AG20443 (cell line): ENCODE measurements around the gene CCDC85A.

Experiments used
- DNase-seq: peaks from one replicate; pipeline ENCODE4 v3.0.0; 2012; ENCODE audit warnings: low spot score, mixed read lengths

Gene CCDC85A

GRCh38 chr2:56195563-56195962, 11.8 kb downstream of the CCDC85A start:
- no peak for DNase-seq

- no peak for DNase-seq
Observed at GRCh38 chr2:56197816-56198215, 14.0 kb downstream of the CCDC85A start.

- no peak for DNase-seq
Observed at GRCh38 chr2:56198936-56199335, 15.1 kb downstream of the CCDC85A start.

GRCh38 chr2:56199492-56199891, 15.7 kb downstream of the CCDC85A start:
- peak; percentile 68 for DNase-seq

- DNase-seq: no peak
Observed at GRCh38 chr2:56202381-56203121, 18.8 kb downstream of the CCDC85A start.

GRCh38 chr2:56204556-56204955, 20.8 kb downstream of the CCDC85A start:
- DNase-seq: no peak

GRCh38 chr2:56206250-56206649, 22.5 kb downstream of the CCDC85A start:
- DNase-seq: no peak

GRCh38 chr2:56207760-56208159, 24.0 kb downstream of the CCDC85A start:
- no peak for DNase-seq

- no peak for DNase-seq
Observed at GRCh38 chr2:56208380-56208779, 24.6 kb downstream of the CCDC85A start.

- no peak for DNase-seq
Observed at GRCh38 chr2:56209701-56210100, 25.9 kb downstream of the CCDC85A start.

GRCh38 chr2:56210291-56210690, 26.5 kb downstream of the CCDC85A start:
- no peak for DNase-seq

GRCh38 chr2:56211048-56211447, 27.3 kb downstream of the CCDC85A start:
- DNase-seq: no peak

GRCh38 chr2:56215911-56216310, 32.1 kb downstream of the CCDC85A start:
- no peak for DNase-seq

- DNase-seq: no peak
Observed at GRCh38 chr2:56217106-56217505, 33.3 kb downstream of the CCDC85A start.

- no peak for DNase-seq
Observed at GRCh38 chr2:56222481-56222880, 38.7 kb downstream of the CCDC85A start.

GRCh38 chr2:56224316-56224715, 40.5 kb downstream of the CCDC85A start:
- no peak for DNase-seq

- no peak for DNase-seq
Observed at GRCh38 chr2:56227811-56228210, 44.0 kb downstream of the CCDC85A start.

GRCh38 chr2:56229397-56230060, 45.7 kb downstream of the CCDC85A start:
- DNase-seq: no peak

- peak; percentile 15 for DNase-seq
Observed at GRCh38 chr2:56230156-56230555, 46.4 kb downstream of the CCDC85A start.

- DNase-seq: no peak
Observed at GRCh38 chr2:56231361-56231760, 47.6 kb downstream of the CCDC85A start.

- no peak for DNase-seq
Observed at GRCh38 chr2:56232912-56233311, 49.1 kb downstream of the CCDC85A start.

- no peak for DNase-seq
Observed at GRCh38 chr2:56234241-56234640, 50.5 kb downstream of the CCDC85A start.

GRCh38 chr2:56239030-56239429, 55.2 kb downstream of the CCDC85A start:
- DNase-seq: no peak

GRCh38 chr2:56239437-56239836, 55.6 kb downstream of the CCDC85A start:
- no peak for DNase-seq
